Colon (tissue), 2 donors: ENCODE data around the gene NELL1.

ENCODE experiments used
- FAIRE-seq: peaks from 2 replicates; lab custom pipeline; 2012; peaks lifted over from hg19 to GRCh38; lab: Jason Lieb, UNC
- donor health status: control.
- donor health status: control.

The NELL1 gene

GRCh38 chr11:20668844-20669819 lies at the start of gene NELL1:
NELL1 (plus strand) TSS chr11:20669586.
- FAIRE-seq: no peak

- no peak for FAIRE-seq
Measured at GRCh38 chr11:20620988-20621387, 48.4 kb upstream of the NELL1 start.

GRCh38 chr11:20621679-20622078 lies 47.7 kb upstream of the NELL1 start:
- FAIRE-seq: no peak

GRCh38 chr11:20623252-20623651 lies 46.1 kb upstream of the NELL1 start:
- FAIRE-seq: no peak

- no peak for FAIRE-seq
Measured at GRCh38 chr11:20626279-20626678, 43.1 kb upstream of the NELL1 start.

GRCh38 chr11:20627026-20627425 lies 42.4 kb upstream of the NELL1 start:
- no peak for FAIRE-seq

- FAIRE-seq: no peak
Measured at GRCh38 chr11:20627701-20628100, 41.7 kb upstream of the NELL1 start.

GRCh38 chr11:20631519-20632168 lies 37.7 kb upstream of the NELL1 start:
- no peak for FAIRE-seq

- no peak for FAIRE-seq
Measured at GRCh38 chr11:20632169-20632532, 37.2 kb upstream of the NELL1 start.

- FAIRE-seq: no peak
Measured at GRCh38 chr11:20634044-20634443, 35.3 kb upstream of the NELL1 start.

- FAIRE-seq: no peak
Measured at GRCh38 chr11:20634781-20635180, 34.6 kb upstream of the NELL1 start.

- no peak for FAIRE-seq
Measured at GRCh38 chr11:20638074-20638473, 31.3 kb upstream of the NELL1 start.

GRCh38 chr11:20639688-20640087 lies 29.7 kb upstream of the NELL1 start:
- FAIRE-seq: no peak

- FAIRE-seq: no peak
Measured at GRCh38 chr11:20640401-20640800, 29.0 kb upstream of the NELL1 start.

- no peak for FAIRE-seq
Measured at GRCh38 chr11:20644360-20644759, 25.0 kb upstream of the NELL1 start.

GRCh38 chr11:20647976-20648565 lies 21.3 kb upstream of the NELL1 start:
- no peak for FAIRE-seq

- FAIRE-seq: no peak
Measured at GRCh38 chr11:20652150-20652806, 17.1 kb upstream of the NELL1 start.

GRCh38 chr11:20654038-20654437 lies 15.3 kb upstream of the NELL1 start:
- FAIRE-seq: no peak

- no peak for FAIRE-seq
Measured at GRCh38 chr11:20656901-20657300, 12.5 kb upstream of the NELL1 start.

- no peak for FAIRE-seq
Measured at GRCh38 chr11:20658135-20658534, 11.3 kb upstream of the NELL1 start.

- no peak for FAIRE-seq
Measured at GRCh38 chr11:20661445-20661844, 7.9 kb upstream of the NELL1 start.

- no peak for FAIRE-seq
Measured at GRCh38 chr11:20661850-20662249, 7.5 kb upstream of the NELL1 start.
